IMR-90 (cell line): Measurements from ENCODE around the gene MRGPRD. TPM values are rescaled to one million over a fixed set of nuclear protein-coding genes. Genes with fewer than 3 reads are reported as not detected.

ENCODE experiments used
- ATAC-seq: fragments of 200-7000 bp; cut with Tn5 transposase; 2 replicates; pipeline ENCODE4 v1.9.1; 2020; ENCODE audit warnings: low read depth, mild to moderate bottlenecking, moderate library complexity
- BruUV-seq: library from RNA; stranded (reverse); fragments of 400-500 nt; replicated peaks from 2 replicates; lab custom pipeline; 2021; lab: Mats Ljungman, UMichigan
- CTCF ChIA-PET: fragments of 300-600 bp; formaldehyde crosslinking; extraction: SDS; loops from one replicate; lab custom pipeline; 2021; ENCODE audit warnings: antibody characterized with exemption; lab: Yijun Ruan, JAX
- POLR2A ChIA-PET: fragments of 300-600 bp; sonication (Branson Sonifier 250); formaldehyde crosslinking; loops from one replicate; lab custom pipeline; 2022; ENCODE audit warnings: antibody characterized with exemption; ENCODE audit not compliant: unreplicated experiment; lab: Charles Lee
- DNase-seq: peaks from one replicate; pipeline ENCODE4 v3.0.0; 2013
- H2AFZ ChIP-seq: replicated peaks from 2 replicates; pipeline ENCODE3; 2013; ENCODE audit warnings: low read length, mild to moderate bottlenecking; ENCODE audit not compliant: poor library complexity
- H2AK5ac ChIP-seq: 2 replicates; pipeline ENCODE4 v1.6.1; 2013; ENCODE audit warnings: low read depth, low read length, inconsistent platforms
- H2AK9ac ChIP-seq: replicated peaks from 2 replicates; pipeline ENCODE3; 2013; ENCODE audit warnings: mild to moderate bottlenecking, low read depth, low read length, moderate library complexity; ENCODE audit not compliant: poor library complexity
- H2BK120ac ChIP-seq: 2 replicates; pipeline ENCODE4 v1.6.1; 2013; ENCODE audit warnings: low read depth, low read length, inconsistent platforms
- H2BK15ac ChIP-seq: 3 replicates; pipeline ENCODE4 v1.6.1; 2013; ENCODE audit warnings: low read depth, low read length, inconsistent platforms
- H2BK20ac ChIP-seq: 2 replicates; pipeline ENCODE4 v1.6.1; 2013; ENCODE audit warnings: low read depth, mild to moderate bottlenecking, inconsistent platforms, low read length, moderate library complexity
- H2BK5ac ChIP-seq: 2 replicates; pipeline ENCODE4 v1.6.1; 2013; ENCODE audit warnings: mild to moderate bottlenecking, low read depth, low read length, inconsistent platforms; ENCODE audit not compliant: poor library complexity, severe bottlenecking
- H3K14ac ChIP-seq: replicated peaks from 2 replicates; pipeline ENCODE4 v1.6.1; 2013; ENCODE audit warnings: low read depth, low read length, inconsistent platforms
- H3K18ac ChIP-seq: 2 replicates; pipeline ENCODE4 v1.6.1; 2013; ENCODE audit warnings: low read depth, low read length, control low read depth
- H3K23ac ChIP-seq: 2 replicates; pipeline ENCODE4 v1.6.1; 2013; ENCODE audit warnings: low read depth, low read length, inconsistent platforms
- H3K27ac ChIP-seq: 2 replicates; pipeline ENCODE4 v1.5.1; 2013; ENCODE audit warnings: mild to moderate bottlenecking, control low read depth, low read length; ENCODE audit not compliant: insufficient read depth
- H3K27me3 ChIP-seq: 2 replicates; pipeline ENCODE4 v1.6.1; 2013; ENCODE audit warnings: low read length; ENCODE audit not compliant: control insufficient read depth, insufficient read depth
- H3K36me3 ChIP-seq: 2 replicates; pipeline ENCODE4 v1.6.1; 2013; ENCODE audit warnings: low read length, mixed read lengths; ENCODE audit not compliant: control insufficient read depth, insufficient read depth
- H3K4ac ChIP-seq: 2 replicates; pipeline ENCODE4 v1.6.1; 2013; ENCODE audit warnings: low read depth, low read length, inconsistent platforms
- H3K4me1 ChIP-seq: 2 replicates; pipeline ENCODE4 v1.6.1; 2013; ENCODE audit warnings: low read length, mixed read lengths; ENCODE audit not compliant: control insufficient read depth, insufficient read depth
- H3K4me2 ChIP-seq: 2 replicates; pipeline ENCODE4 v1.6.1; 2013; ENCODE audit warnings: low read depth, mild to moderate bottlenecking, control low read depth, low read length, moderate library complexity
- H3K4me3 ChIP-seq: 2 replicates; pipeline ENCODE4 v1.5.1; 2013; ENCODE audit warnings: low read depth, mild to moderate bottlenecking, control low read depth, low read length, moderate library complexity; ENCODE audit not compliant: insufficient read depth
- H3K56ac ChIP-seq: 2 replicates; pipeline ENCODE4 v1.6.1; 2013; ENCODE audit warnings: low read length, inconsistent platforms; ENCODE audit not compliant: insufficient read depth; ENCODE audit errors: extremely low read depth
- H3K79me1 ChIP-seq, 2 experiments: 2 replicates each; pipeline ENCODE4 v1.6.1; 2013; ENCODE audit warnings: low read length in 2 of 2, inconsistent platforms in 1 of 2, low read depth in 1 of 2
- H3K9ac ChIP-seq: 2 replicates; pipeline ENCODE4 v1.6.1; 2013; ENCODE audit warnings: low read depth, low read length, control low read depth
- H3K9me1 ChIP-seq: 2 replicates; pipeline ENCODE4 v1.6.1; 2013; ENCODE audit warnings: low read length, inconsistent platforms; ENCODE audit not compliant: insufficient read depth
- H3K9me3 ChIP-seq: 2 replicates; pipeline ENCODE4 v1.6.1; 2013; ENCODE audit warnings: low read length; ENCODE audit not compliant: control insufficient read depth, insufficient read depth
- H4K20me1 ChIP-seq: 2 replicates; pipeline ENCODE4 v1.6.1; 2013; ENCODE audit warnings: low read length, inconsistent platforms; ENCODE audit not compliant: insufficient read depth
- H4K5ac ChIP-seq: 2 replicates; pipeline ENCODE4 v1.6.1; 2013; ENCODE audit warnings: mild to moderate bottlenecking, low read depth, low read length, control low read depth
- H4K8ac ChIP-seq, 2 experiments: 2 replicates each; pipeline ENCODE4 v1.6.1; 2013; ENCODE audit warnings: low read depth in 2 of 2, low read length in 2 of 2, control low read depth in 1 of 2, inconsistent platforms in 1 of 2
- H4K91ac ChIP-seq: 2 replicates; pipeline ENCODE4 v1.6.1; 2013; ENCODE audit warnings: low read depth, low read length, inconsistent platforms; ENCODE audit not compliant: insufficient read depth
- BHLHE40 ChIP-seq: fragments of 150-350 bp; IDR thresholded peaks from 2 replicates; pipeline ENCODE4 v1.6.1; 2016; ENCODE audit warnings: mild to moderate bottlenecking, low read depth, low read length
- CTCF ChIP-seq: conservative IDR thresholded peaks from 2 replicates; pipeline ENCODE4 v1.5.1; 2012; ENCODE audit warnings: mild to moderate bottlenecking, low read depth, low read length, improper control_type of control experiment
- FOS ChIP-seq: fragments of 150-350 bp; IDR thresholded peaks from 2 replicates; pipeline ENCODE4 v1.6.1; 2016; ENCODE audit warnings: low read depth, low read length
- MAFK ChIP-seq: IDR thresholded peaks from 2 replicates; pipeline ENCODE4 v1.6.1; 2012; ENCODE audit warnings: low read depth, low read length, improper control_type of control experiment
- MAZ ChIP-seq: IDR thresholded peaks from 2 replicates; pipeline ENCODE4 v1.6.1; 2012; ENCODE audit warnings: low read depth, mild to moderate bottlenecking, low read length, improper control_type of control experiment, moderate library complexity, borderline replicate concordance
- MXI1 ChIP-seq: IDR thresholded peaks from 2 replicates; pipeline ENCODE4 v1.6.1; 2012; ENCODE audit warnings: low read depth, mild to moderate bottlenecking, low read length, moderate library complexity, borderline replicate concordance
- RAD21 ChIP-seq: IDR thresholded peaks from 2 replicates; pipeline ENCODE4 v1.6.1; 2012; ENCODE audit warnings: low read length, improper control_type of control experiment
- RCOR1 ChIP-seq: IDR thresholded peaks from 2 replicates; pipeline ENCODE4 v1.6.1; 2012; ENCODE audit warnings: mild to moderate bottlenecking, low read length, improper control_type of control experiment; ENCODE audit not compliant: insufficient replicate concordance
- WGBS, 2 experiments: methylation state at CpG; one replicate each; pipeline versions ENCODE4 v1.1.5 to v1.1.7; 2013; ENCODE audit warnings: missing lambda C conversion rate in 2 of 2; ENCODE audit not compliant: insufficient read length in 1 of 2; ENCODE audit errors: extremely low coverage in 2 of 2; 5-methylcytosine and 5-hydroxymethylcytosine counted together
- dilution Hi-C: fragments of 300-500 bp; cut with HindIII; formaldehyde crosslinking; loops from one replicate; pipeline ENCODE4 v1.14.3; 2018; ENCODE audit warnings: low sequenced_read_pairs; ENCODE audit not compliant: unreplicated experiment
- in situ Hi-C: fragments of 300-500 bp; cut with MboI; formaldehyde crosslinking; loops from 3 replicates; pipeline ENCODE4 v1.14.3; 2019; ENCODE audit warnings: low sequenced_read_pairs, inconsistent platforms, mixed read lengths
- intact Hi-C: fragments of 100-400 bp; cut with micrococcal nuclease; formaldehyde crosslinking; loops from 2 replicates; pipeline ENCODE4 v1.10.0; 2022
- polyA plus RNA-seq, 3 experiments: library from polyadenylated mRNA; depleted of rRNA; stranded (reverse); fragments of >200 nt; gene quantifications; 2 replicates each; pipeline ENCODE4 v1.2.3, GENCODE V29; 2012; ENCODE audit warnings: low replicate concordance in 1 of 3
- total RNA-seq: library from RNA; depleted of rRNA; stranded (reverse); fragments of >200 nt; gene quantifications from 2 replicates; pipeline ENCODE4 v1.2.3, GENCODE V29; 2012
- TF ChIP-seq, protein P1 (sequence below): fragments of 150-350 bp; IDR thresholded peaks from 2 replicates; pipeline ENCODE4 v1.6.1; 2016; ENCODE audit warnings: low read depth, mild to moderate bottlenecking, low read length, moderate library complexity, borderline replicate concordance
- TF ChIP-seq, protein P2 (sequence below): fragments of 150-350 bp; IDR thresholded peaks from 2 replicates; pipeline ENCODE4 v1.6.1; 2017; ENCODE audit warnings: mild to moderate bottlenecking, antibody characterized with exemption, low read length, low read depth

Gene MRGPRD
- total and polyA plus RNA-seq, 2 of the 4 experiments (the other 2 are of a cell fraction): not detected

- TF ChIP-seq MAZ: no peak
- TF ChIP-seq, protein P1, sequence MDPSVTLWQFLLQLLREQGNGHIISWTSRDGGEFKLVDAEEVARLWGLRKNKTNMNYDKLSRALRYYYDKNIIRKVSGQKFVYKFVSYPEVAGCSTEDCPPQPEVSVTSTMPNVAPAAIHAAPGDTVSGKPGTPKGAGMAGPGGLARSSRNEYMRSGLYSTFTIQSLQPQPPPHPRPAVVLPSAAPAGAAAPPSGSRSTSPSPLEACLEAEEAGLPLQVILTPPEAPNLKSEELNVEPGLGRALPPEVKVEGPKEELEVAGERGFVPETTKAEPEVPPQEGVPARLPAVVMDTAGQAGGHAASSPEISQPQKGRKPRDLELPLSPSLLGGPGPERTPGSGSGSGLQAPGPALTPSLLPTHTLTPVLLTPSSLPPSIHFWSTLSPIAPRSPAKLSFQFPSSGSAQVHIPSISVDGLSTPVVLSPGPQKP: no peak
These were observed 41.8 kb downstream of the MRGPRD start (continued) for GRCh38 chr11:68938816-68939582.

DNA sequence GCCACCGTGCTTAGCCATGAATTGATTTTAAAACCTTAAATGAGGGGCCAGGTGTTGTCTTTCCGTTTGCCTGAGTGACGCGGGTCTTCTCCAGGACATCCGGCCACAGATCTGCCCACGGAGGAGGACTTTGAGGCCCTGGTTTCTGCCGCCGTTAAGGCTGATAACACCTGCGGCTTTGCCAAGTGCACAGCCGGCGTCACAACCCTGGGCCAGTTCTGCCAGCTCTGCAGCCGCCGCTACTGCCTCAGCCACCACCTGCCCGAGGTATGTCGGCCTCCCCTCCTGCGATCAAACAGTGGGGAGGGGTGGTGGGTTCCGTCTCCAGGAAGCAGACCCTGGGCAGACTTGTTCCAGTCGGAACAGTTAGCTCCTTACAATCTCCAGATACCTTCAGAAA is 42.7 kb downstream of the MRGPRD start:
- H3K27me3 ChIP-seq: no peaks in the 10 kb centered on the region
- no peak overlapping the region for H4K5ac ChIP-seq
- no peak overlapping the region for H3K4me2 ChIP-seq
- H2BK20ac ChIP-seq: no peak overlapping the region
- no peak overlapping the region for H2BK15ac ChIP-seq
- dilution Hi-C loops: no loop called here
- H2AFZ ChIP-seq: no peak overlapping the region
- no peak overlapping the region for H3K18ac ChIP-seq
- H2AK5ac ChIP-seq: no peak overlapping the region
- no peak overlapping the region for H3K14ac ChIP-seq
- no peak overlapping the region for H3K4me3 ChIP-seq
- H4K91ac ChIP-seq: no peak overlapping the region
- no peak overlapping the region for H3K27ac ChIP-seq
- H2BK120ac ChIP-seq: no peak overlapping the region
- H4K20me1 ChIP-seq: no peaks in the 10 kb centered on the region
- no peak overlapping the region for H2AK9ac ChIP-seq
- H3K9ac ChIP-seq: no peak overlapping the region
- intact Hi-C loops: no loop called here
- no peak overlapping the region for H3K23ac ChIP-seq
- DNase-seq: no peak
- H3K4ac ChIP-seq: no peak overlapping the region
- POLR2A ChIA-PET: no interaction called here
- in situ Hi-C loops: loop anchor here (25.0 kb wide), 1 partner anchor 724 kb away; no protein-coding TSS in a partner anchor
- H4K8ac ChIP-seq: no peak overlapping the region
- H3K56ac ChIP-seq: no peak overlapping the region; the same call in 1 of the 2 replicates
- no peak for ATAC-seq
- H3K79me1 ChIP-seq: no peaks in the 10 kb centered on the region
- TF ChIP-seq RAD21 (no peak), BHLHE40 (no peak), CTCF (no peak), MAFK (no peak), FOS (no peak), MXI1 (no peak), RCOR1 (no peak)
- TF ChIP-seq, protein P2, sequence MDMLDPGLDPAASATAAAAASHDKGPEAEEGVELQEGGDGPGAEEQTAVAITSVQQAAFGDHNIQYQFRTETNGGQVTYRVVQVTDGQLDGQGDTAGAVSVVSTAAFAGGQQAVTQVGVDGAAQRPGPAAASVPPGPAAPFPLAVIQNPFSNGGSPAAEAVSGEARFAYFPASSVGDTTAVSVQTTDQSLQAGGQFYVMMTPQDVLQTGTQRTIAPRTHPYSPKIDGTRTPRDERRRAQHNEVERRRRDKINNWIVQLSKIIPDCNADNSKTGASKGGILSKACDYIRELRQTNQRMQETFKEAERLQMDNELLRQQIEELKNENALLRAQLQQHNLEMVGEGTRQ: no peak
- peaks cover 66% of the 10 kb centered on the region for H3K36me3 ChIP-seq
- 0 out of 2 replicates have a peak, but pooled peaks cover 4% of the 10 kb centered on the region for H3K9me1 ChIP-seq
- no TSS peak for BruUV-seq
- H3K4me1 ChIP-seq: peaks cover 8% of the 10 kb centered on the region; the same call in 1 of the 2 replicates
- H3K9me3 ChIP-seq: no peaks in the 10 kb centered on the region
- no peak overlapping the region for H2BK5ac ChIP-seq
- 93% methylated on average over 8 of the region's 18 CpGs; no CpG with 5 or more reads in 1 of the 2 experiments for WGBS, 2 experiments
- CTCF ChIA-PET: no interaction called here
